ENCODE measurements around the gene CEP162. TPM values are rescaled to one million over a fixed set of nuclear protein-coding genes. Genes with fewer than 3 reads are reported as not detected.
"Not testable (repeated sequence)": the region's sequence is repeated elsewhere in the genome, so short reads cannot be mapped to it uniquely, and the experiment has no call there.

The CEP162 gene
- total RNA-seq, 4 donors from 2014 or later, result 3.6 to 7.1 (median 5.2) TPM

- 81 to 90% methylated on average over 2 of the region's 2 CpGs for WGBS, 2 donors
- TF ChIP-seq CTCF (IDR thresholded peaks at IDR 0.05) (no peak), POLR2A (IDR thresholded peaks at IDR 0.05) (no peak)
- intact Hi-C loops (cut with DNase I; ENCODE audit: low total_unique reads), result no loop called here
- no peak for DNase-seq (ENCODE audit: low spot score in 2 of 2)
- no peak overlapping the region for H3K4me3 ChIP-seq (ENCODE audit: low read depth, poor library complexity, severe bottlenecking)
Measured at GRCh38 chr6:84137989-84138575, 89.4 kb downstream of the CEP162 start.

GRCh38 chr6:84137051-84137375 is 90.4 kb downstream of the CEP162 start:
- H3K4me3 ChIP-seq (ENCODE audit: low read depth, poor library complexity, severe bottlenecking), result no peak overlapping the region
- WGBS, 2 donors, result 84 to 91% methylated on average over 5 of the region's 5 CpGs

GRCh38 chr6:84136364-84137050 is 90.9 kb downstream of the CEP162 start:
- WGBS, 2 donors, result 89 to 97% methylated on average over 4 of the region's 4 CpGs
- no peak overlapping the region for H3K4me3 ChIP-seq (ENCODE audit: low read depth, poor library complexity, severe bottlenecking)
- no peak for DNase-seq (ENCODE audit: low spot score in 2 of 2)
- TF ChIP-seq POLR2A (IDR thresholded peaks at IDR 0.05) (no peak), CTCF (IDR thresholded peaks at IDR 0.05) (no peak)
- intact Hi-C loops (cut with DNase I; ENCODE audit: low total_unique reads), result no loop called here

More at GRCh38 chr6:84137051-84137375, 90.4 kb downstream of the CEP162 start:
- TF ChIP-seq POLR2A (IDR thresholded peaks at IDR 0.05), result no peak
- no peak for TF ChIP-seq CTCF (IDR thresholded peaks at IDR 0.05)
- DNase-seq (ENCODE audit: low spot score in 2 of 2), result no peak
- intact Hi-C loops (cut with DNase I; ENCODE audit: low total_unique reads), result no loop called here

- DNase-seq (ENCODE audit: low spot score in 2 of 2), result no peak
- no peak for TF ChIP-seq CTCF (IDR thresholded peaks at IDR 0.05)
- no peak for TF ChIP-seq POLR2A (IDR thresholded peaks at IDR 0.05)
- no peak overlapping the region for H3K4me3 ChIP-seq (ENCODE audit: low read depth, poor library complexity, severe bottlenecking)
- WGBS, 2 donors, result 97% methylated on average over 5 of the region's 5 CpGs
- intact Hi-C loops (cut with DNase I; ENCODE audit: low total_unique reads), result no loop called here
Measured at GRCh38 chr6:84135291-84135690, 92.2 kb downstream of the CEP162 start.

GRCh38 chr6:84133385-84133784 is 94.1 kb downstream of the CEP162 start:
- 93 to 97% methylated on average over 9 of the region's 9 CpGs for WGBS, 2 donors
- DNase-seq (ENCODE audit: low spot score in 2 of 2); H3K4me3 ChIP-seq (ENCODE audit: low read depth, poor library complexity, severe bottlenecking); intact Hi-C loops (cut with DNase I; ENCODE audit: low total_unique reads): not testable (repeated sequence)

- WGBS, 2 donors, result 96 to 97% methylated on average over 1 of the region's 1 CpG
- H3K4me3 ChIP-seq (ENCODE audit: low read depth, poor library complexity, severe bottlenecking); intact Hi-C loops (cut with DNase I; ENCODE audit: low total_unique reads); DNase-seq (ENCODE audit: low spot score in 2 of 2): not testable (repeated sequence)
Measured at GRCh38 chr6:84129588-84129987, 97.9 kb downstream of the CEP162 start.

- TF ChIP-seq POLR2A (IDR thresholded peaks at IDR 0.05), result no peak
- intact Hi-C loops (cut with DNase I; ENCODE audit: low total_unique reads), result no loop called here
- no peak overlapping the region for H3K4me3 ChIP-seq (ENCODE audit: low read depth, poor library complexity, severe bottlenecking)
- no peak for DNase-seq (ENCODE audit: low spot score in 2 of 2)
- WGBS, 2 donors, result 90 to 95% methylated on average over 2 of the region's 2 CpGs
Measured at GRCh38 chr6:84123186-84123585, 104.3 kb downstream of the CEP162 start.

Data from lower leg skin (tissue), 4 donors.